GM19035 (cell line): Measurements from ENCODE around the gene PNPLA6.

Experiments used
- ATAC-seq: cut with Tn5 transposase; IDR thresholded peaks from one replicate; pipeline ENCODE4 v1.9.1; 2021; ENCODE audit not compliant: unreplicated experiment

PNPLA6 gene

GRCh38 chr19:7535047-7535997 is at the start of gene PNPLA6:
Gene PNPLA6 (plus strand): TSS chr19:7535717. CDS start chr19:7535789, 72 bp downstream.
- ATAC-seq, result peak; percentile 82

- ATAC-seq, result no peak
Observed at GRCh38 chr19:7486923-7487322, 48.6 kb upstream of the PNPLA6 start.

GRCh38 chr19:7488736-7489353 is 46.7 kb upstream of the PNPLA6 start, which contains the start of gene PEX11G:
Gene PEX11G (minus strand): TSS chr19:7489035. CDS start chr19:7489010, 25 bp downstream.
- ATAC-seq, result peak; percentile 67

- no peak for ATAC-seq
Observed at GRCh38 chr19:7489609-7490044, 45.9 kb upstream of the PNPLA6 start.

- no peak for ATAC-seq
Observed at GRCh38 chr19:7492142-7492541, 43.4 kb upstream of the PNPLA6 start.

GRCh38 chr19:7492558-7492957 is 43.0 kb upstream of the PNPLA6 start:
- no peak for ATAC-seq

GRCh38 chr19:7494416-7495098 is 41.0 kb upstream of the PNPLA6 start:
- no peak for ATAC-seq

- no peak for ATAC-seq
Observed at GRCh38 chr19:7497292-7497691, 38.2 kb upstream of the PNPLA6 start.

GRCh38 chr19:7500811-7501450 is 34.6 kb upstream of the PNPLA6 start:
- no peak for ATAC-seq

- ATAC-seq, result no peak
Observed at GRCh38 chr19:7502552-7502951, 33.0 kb upstream of the PNPLA6 start.

- ATAC-seq, result no peak
Observed at GRCh38 chr19:7504684-7505083, 30.8 kb upstream of the PNPLA6 start.

- no peak for ATAC-seq
Observed at GRCh38 chr19:7505288-7505681, 30.2 kb upstream of the PNPLA6 start.

- no peak for ATAC-seq
Observed at GRCh38 chr19:7505682-7506384, 29.7 kb upstream of the PNPLA6 start.

- no peak for ATAC-seq
Observed at GRCh38 chr19:7506385-7507328, 28.9 kb upstream of the PNPLA6 start.

GRCh38 chr19:7507884-7508283 is 27.6 kb upstream of the PNPLA6 start:
- no peak for ATAC-seq

- ATAC-seq, result no peak
Observed at GRCh38 chr19:7509625-7510024, 25.9 kb upstream of the PNPLA6 start.

- ATAC-seq, result no peak
Observed at GRCh38 chr19:7512400-7512851, 23.1 kb upstream of the PNPLA6 start.

GRCh38 chr19:7513809-7514642 is 21.5 kb upstream of the PNPLA6 start:
- ATAC-seq, result no peak
